Transverse colon (tissue), 4 donors: ENCODE results near the gene MAGEB6B. TPM values are rescaled to one million over a fixed set of nuclear protein-coding genes. Genes with fewer than 3 reads are reported as not detected.
"Not testable (repeated sequence)": the region's sequence is repeated elsewhere in the genome, so short reads cannot be mapped to it uniquely, and the experiment has no call there.

Experiments
- DNase-seq: peaks from one replicate; pipeline ENCODE4 v3.0.0-alpha.2; 2019
- H3K27ac ChIP-seq, 4 donors: fragments of 200-600 bp; sonication (generic); 2 replicates each; pipeline ENCODE4 v1.5.1; 2016 to 2018; ENCODE audit warnings: inconsistent platforms in 4 of 4
- H3K27me3 ChIP-seq: fragments of 200-600 bp; sonication (generic); 2 replicates; pipeline ENCODE4 v1.5.1; 2017; ENCODE audit warnings: inconsistent platforms
- H3K36me3 ChIP-seq, 4 donors: fragments of 200-600 bp; sonication (generic); 2 replicates each; pipeline ENCODE4 v1.5.1; 2017 to 2019; ENCODE audit warnings: inconsistent platforms in 4 of 4
- H3K4me1 ChIP-seq, 4 donors: fragments of 200-600 bp; sonication (generic); 2 replicates each; pipeline ENCODE4 v1.5.1; 2017 to 2020; ENCODE audit warnings: inconsistent platforms in 4 of 4
- H3K4me3 ChIP-seq, 4 donors: fragments of 200-600 bp; sonication (generic); 1 replicate in 1 of 4; 2 replicates in 3 of 4; pipeline versions ENCODE4 v1.5.1 to v1.6.1; 2017 to 2019; ENCODE audit warnings: inconsistent platforms in 4 of 4
- H3K9me3 ChIP-seq, 2 donors: fragments of 200-600 bp; sonication (generic); 2 replicates each; pipeline ENCODE4 v1.5.1; 2017 to 2019; ENCODE audit warnings: inconsistent platforms in 2 of 2
- EP300 ChIP-seq: sonication (generic); formaldehyde crosslinking; IDR thresholded peaks from one replicate; pipeline ENCODE4 v1.6.1; 2017; ENCODE audit warnings: antibody characterized with exemption, low read depth
- POLR2A ChIP-seq: fragments of 450-650 bp; IDR thresholded peaks from one replicate; pipeline ENCODE4 v1.6.1; 2016; ENCODE audit warnings: antibody characterized with exemption, mild to moderate bottlenecking, moderate library complexity
- POLR2AphosphoS5 ChIP-seq, 3 donors: sonication (generic); formaldehyde crosslinking; IDR thresholded peaks; one replicate each; pipeline ENCODE4 v1.6.1; 2016; ENCODE audit warnings: antibody characterized with exemption in 3 of 3
- WGBS, 2 donors: methylation state at CpG; one replicate each; pipeline ENCODE4 v1.1.5; 2018; ENCODE audit warnings: low coverage in 1 of 2; 5-methylcytosine and 5-hydroxymethylcytosine counted together
- in situ Hi-C, 4 donors: fragments of 200-750 bp; cut with MboI; loops; one replicate each; pipeline versions ENCODE4 v1.15.0 to v1.15.1; 2017; ENCODE audit warnings: low sequenced_read_pairs in 3 of 4, low pct_ligation_motif_present in 1 of 4, low pct_unique_long_range_greater_than_20kb in 1 of 4
- intact Hi-C: fragments of 100-400 bp; cut with DNase I; formaldehyde crosslinking; loops from one replicate; pipeline ENCODE4 v1.15.1; 2023; ENCODE audit warnings: low total_unique reads
- total RNA-seq, 4 donors: library from RNA; depleted of rRNA; stranded (reverse); fragments of >200 nt; gene quantifications; one replicate each; pipeline ENCODE4 v1.1.0, GENCODE V29; 2016
- TF ChIP-seq, protein P1 (sequence below), 5 experiments: fragments of 200-600 bp in 3 of 5; fragments of 450-650 bp in 2 of 5; sonication (generic) in 3 of 5; IDR thresholded peaks; 1 replicate in 2 of 5; 2 replicates in 3 of 5; pipeline ENCODE4 v1.5.1; 2016 to 2017; ENCODE audit warnings: antibody characterized with exemption in 5 of 5, inconsistent platforms in 3 of 5, mild to moderate bottlenecking in 2 of 5, moderate library complexity in 1 of 5

Gene MAGEB6B
- total RNA-seq, 4 donors from 2014 or later = not detected

DNA sequence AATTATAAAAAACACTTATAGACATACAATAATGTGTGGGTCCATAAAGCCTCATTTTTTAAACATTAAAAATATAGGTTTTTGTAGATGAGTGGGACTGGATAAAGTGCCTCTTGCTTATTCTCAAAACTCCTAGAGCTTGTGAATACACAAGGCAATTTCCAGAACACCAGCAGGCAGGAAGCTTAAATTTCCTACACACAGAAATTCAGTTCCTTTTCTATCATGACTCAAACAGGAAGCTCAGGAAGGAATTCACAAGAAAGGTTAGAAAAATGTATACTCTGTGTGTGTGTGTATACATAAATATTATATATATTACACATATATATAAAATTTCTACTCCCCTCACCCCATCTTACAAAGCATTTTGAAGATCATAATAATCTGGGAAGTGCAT is 43.2 kb downstream of the MAGEB6B start:
- in situ Hi-C loops = no loop called here
- TF ChIP-seq POLR2A = no peak
- no peak for TF ChIP-seq POLR2AphosphoS5 (IDR thresholded peaks at IDR 0.05)
- TF ChIP-seq, protein P1, sequence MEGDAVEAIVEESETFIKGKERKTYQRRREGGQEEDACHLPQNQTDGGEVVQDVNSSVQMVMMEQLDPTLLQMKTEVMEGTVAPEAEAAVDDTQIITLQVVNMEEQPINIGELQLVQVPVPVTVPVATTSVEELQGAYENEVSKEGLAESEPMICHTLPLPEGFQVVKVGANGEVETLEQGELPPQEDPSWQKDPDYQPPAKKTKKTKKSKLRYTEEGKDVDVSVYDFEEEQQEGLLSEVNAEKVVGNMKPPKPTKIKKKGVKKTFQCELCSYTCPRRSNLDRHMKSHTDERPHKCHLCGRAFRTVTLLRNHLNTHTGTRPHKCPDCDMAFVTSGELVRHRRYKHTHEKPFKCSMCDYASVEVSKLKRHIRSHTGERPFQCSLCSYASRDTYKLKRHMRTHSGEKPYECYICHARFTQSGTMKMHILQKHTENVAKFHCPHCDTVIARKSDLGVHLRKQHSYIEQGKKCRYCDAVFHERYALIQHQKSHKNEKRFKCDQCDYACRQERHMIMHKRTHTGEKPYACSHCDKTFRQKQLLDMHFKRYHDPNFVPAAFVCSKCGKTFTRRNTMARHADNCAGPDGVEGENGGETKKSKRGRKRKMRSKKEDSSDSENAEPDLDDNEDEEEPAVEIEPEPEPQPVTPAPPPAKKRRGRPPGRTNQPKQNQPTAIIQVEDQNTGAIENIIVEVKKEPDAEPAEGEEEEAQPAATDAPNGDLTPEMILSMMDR (IDR thresholded peaks at IDR 0.05) = no peak
- TF ChIP-seq EP300 = no peak
- no peaks in the 10 kb centered on the region for H3K27me3 ChIP-seq
- H3K27ac ChIP-seq = no peak overlapping the region
- intact Hi-C loops = no loop called here
- H3K4me1 ChIP-seq = no peaks in the 10 kb centered on the region
- no peak for DNase-seq
- H3K9me3 ChIP-seq = no peaks in the 10 kb centered on the region
- no peaks in the 10 kb centered on the region for H3K36me3 ChIP-seq
- H3K4me3 ChIP-seq = no peak overlapping the region

DNA sequence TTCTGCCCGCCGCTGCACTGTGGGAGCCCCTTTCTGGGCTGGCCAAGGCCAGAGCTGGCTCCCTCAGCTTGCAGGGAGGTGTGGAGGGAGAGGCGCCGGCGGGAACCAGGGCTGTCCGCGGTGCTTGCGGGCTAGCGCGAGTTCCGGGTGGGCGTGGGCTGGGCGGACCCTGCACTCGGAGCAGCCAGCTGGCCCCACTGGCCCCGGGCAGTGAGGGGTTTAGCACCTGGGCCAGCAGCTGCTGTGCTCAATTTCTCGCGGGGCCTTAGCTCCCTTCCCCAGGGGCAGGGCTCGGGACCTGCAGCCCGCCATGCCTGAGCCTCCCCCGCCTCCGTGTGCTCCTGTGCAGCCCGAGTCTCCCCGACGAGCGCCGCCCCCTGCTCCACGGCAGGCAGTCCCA is 44.3 kb downstream of the MAGEB6B start:
- in situ Hi-C loops, H3K9me3 ChIP-seq, intact Hi-C loops, H3K4me3 ChIP-seq, H3K36me3 ChIP-seq, H3K27me3 ChIP-seq, H3K27ac ChIP-seq, DNase-seq, H3K4me1 ChIP-seq: not testable (repeated sequence)
- 94% methylated on average over 26 of the region's 27 CpGs; no CpG with 5 or more reads in 1 of the 2 donors for WGBS, 2 donors

DNA sequence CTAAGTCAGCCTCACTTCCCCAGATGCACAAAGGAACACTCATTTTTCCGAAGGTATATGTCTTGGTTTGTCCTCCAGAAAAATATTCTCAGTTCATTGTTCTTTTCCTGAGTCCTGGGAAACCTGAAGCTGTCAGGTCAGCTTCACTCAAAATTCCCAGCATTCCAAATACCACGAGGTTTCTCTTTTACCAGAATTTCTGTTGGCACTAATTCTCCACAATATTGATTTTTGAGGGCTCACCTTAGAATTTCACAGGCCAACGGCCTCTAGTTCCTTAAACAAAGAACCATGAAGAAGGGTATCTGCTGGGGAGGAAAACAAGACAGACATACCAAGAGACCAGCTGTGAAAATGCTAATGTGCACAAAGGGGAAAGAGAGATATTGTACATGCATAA is 47.6 kb downstream of the MAGEB6B start:
- H3K4me1 ChIP-seq = no peaks in the 10 kb centered on the region
- TF ChIP-seq POLR2AphosphoS5 (IDR thresholded peaks at IDR 0.05) = no peak
- TF ChIP-seq EP300 = no peak
- no peak for TF ChIP-seq POLR2A
- TF ChIP-seq, protein P1 (IDR thresholded peaks at IDR 0.05) = no peak
- WGBS, 2 donors = 35 to 60% methylated on average over 1 to 3 of the region's 3 CpGs
- H3K9me3 ChIP-seq = no peaks in the 10 kb centered on the region
- H3K4me3 ChIP-seq = no peak overlapping the region
- intact Hi-C loops (no loop called here), in situ Hi-C loops (no loop called here)
- no peak for DNase-seq
- no peaks in the 10 kb centered on the region for H3K36me3 ChIP-seq
- no peak overlapping the region for H3K27ac ChIP-seq
- H3K27me3 ChIP-seq = no peaks in the 10 kb centered on the region

Other genes with a start within 250 kb of the MAGEB6B start
- gene MAGEB18, start 22.3 kb upstream of the MAGEB6B start, total RNA-seq = not detected
- not detected for gene MAGEB6, start 31.8 kb downstream of the MAGEB6B start, total RNA-seq
- gene MAGEB5, start 55.6 kb downstream of the MAGEB6B start, total RNA-seq = not detected